WI38 (cell line): Measurements from ENCODE around the gene SCAMP4.

ENCODE experiments used
- H3K4me3 ChIP-seq: 2 replicates; pipeline ENCODE4 v1.5.1; 2011; ENCODE audit warnings: low read depth, mild to moderate bottlenecking, control low read depth, low read length
- CTCF ChIP-seq: IDR thresholded peaks from 2 replicates; pipeline ENCODE4 v1.5.1; 2012; ENCODE audit warnings: low read depth, mild to moderate bottlenecking, control low read depth, low read length

Gene SCAMP4

GRCh38 chr19:1905110-1905862 is at the start of gene SCAMP4, which contains the start of gene ADAT3:
TSS of gene SCAMP4 (plus strand) at chr19:1905399. CDS start at chr19:1915020, 9,621 bp downstream.
TSS of gene ADAT3 (plus strand) at chr19:1905399. CDS start at chr19:1912048, 6,649 bp downstream.
- no peak for TF ChIP-seq CTCF
- H3K4me3 ChIP-seq: peak within 1 kb of the TSS; percentile 70

- no peak for TF ChIP-seq CTCF
- peak overlapping the region; percentile 52 for H3K4me3 ChIP-seq
Observed at GRCh38 chr19:1855828-1856255, 49.4 kb upstream of the SCAMP4 start.

- no peak for TF ChIP-seq CTCF
- peak overlapping the region; percentile 29 for H3K4me3 ChIP-seq
Observed at GRCh38 chr19:1856345-1856697, 48.9 kb upstream of the SCAMP4 start.

- peak overlapping the region; percentile 50 for H3K4me3 ChIP-seq
- TF ChIP-seq CTCF: no peak
Observed at GRCh38 chr19:1856698-1857603, 48.2 kb upstream of the SCAMP4 start.

- TF ChIP-seq CTCF: no peak
- peak overlapping the region; percentile 50 for H3K4me3 ChIP-seq
Observed at GRCh38 chr19:1857648-1858326, 47.4 kb upstream of the SCAMP4 start.

GRCh38 chr19:1858412-1859081 is 46.7 kb upstream of the SCAMP4 start:
- no peak overlapping the region for H3K4me3 ChIP-seq
- no peak for TF ChIP-seq CTCF
